Activated CD4-positive, CD25-positive, alpha-beta regulatory T cell treated with anti-CD3 and anti-CD28 coated beads, Interleukin-2, amount 50 U/mL, for 72 hours (primary cell): ENCODE results near the gene RHOT2.

Experiments
- DNase-seq: peaks from one replicate; pipeline ENCODE4 v3.0.0; 2021

RHOT2 gene

GRCh38 chr16:667780-668518, at the start of gene RHOT2:
TSS of gene RHOT2 (plus strand) at chr16:668132. CDS start at chr16:668200, 68 bp downstream.
- peak; percentile 97 for DNase-seq

GRCh38 chr16:619476-620100, 48.3 kb upstream of the RHOT2 start:
- DNase-seq = no peak

- DNase-seq = no peak
Observed at GRCh38 chr16:620700-621525, 47.0 kb upstream of the RHOT2 start.

- no peak for DNase-seq
Observed at GRCh38 chr16:621526-622105, 46.3 kb upstream of the RHOT2 start.

GRCh38 chr16:622920-623280, 45.0 kb upstream of the RHOT2 start:
- no peak for DNase-seq

- no peak for DNase-seq
Observed at GRCh38 chr16:624526-625070, 43.3 kb upstream of the RHOT2 start.

- no peak for DNase-seq
Observed at GRCh38 chr16:625117-625976, 42.6 kb upstream of the RHOT2 start.

GRCh38 chr16:625977-626765, 41.8 kb upstream of the RHOT2 start:
- DNase-seq = no peak

- no peak for DNase-seq
Observed at GRCh38 chr16:626787-627453, 41.0 kb upstream of the RHOT2 start.

- DNase-seq = no peak
Observed at GRCh38 chr16:627454-628239, 40.3 kb upstream of the RHOT2 start.

- DNase-seq = no peak
Observed at GRCh38 chr16:628321-629061, 39.4 kb upstream of the RHOT2 start.

GRCh38 chr16:629185-629832, 38.6 kb upstream of the RHOT2 start:
- DNase-seq = no peak

- DNase-seq = no peak
Observed at GRCh38 chr16:629833-630248, 38.1 kb upstream of the RHOT2 start.

- no peak for DNase-seq
Observed at GRCh38 chr16:630249-630814, 37.6 kb upstream of the RHOT2 start.

GRCh38 chr16:630815-631405, 37.0 kb upstream of the RHOT2 start, which contains the start of gene WFIKKN1:
TSS of gene WFIKKN1 (plus strand) at chr16:630985. CDS start at chr16:631254, 269 bp downstream.
- DNase-seq = no peak

GRCh38 chr16:631808-632358, 36.0 kb upstream of the RHOT2 start:
- DNase-seq = no peak
